Frontal cortex (tissue), 4 donors: ENCODE results near the gene NPPA. TPM values are rescaled to one million over a fixed set of nuclear protein-coding genes. Genes with fewer than 3 reads are reported as not detected.
A peak's percentile ranks its signal among the peaks of the same experiment; 100 is the strongest.

Experiments used
- DNase-seq, 2 donors: peaks; one replicate each; pipeline ENCODE4 v3.0.0; 2012; ENCODE audit warnings: low spot score in 2 of 2
- FAIRE-seq: peaks from 2 replicates; lab custom pipeline; 2012; peaks lifted over from hg19 to GRCh38; lab: Jason Lieb, UNC
- total RNA-seq: library from RNA; depleted of rRNA; stranded (reverse); fragments of >200 nt; gene quantifications from one replicate; pipeline ENCODE4 v1.2.3, GENCODE V29; 2014
- donor health status: control.
- donor health status: control.
- donor health status: control.

NPPA gene
- total RNA-seq, 1 donor from 2014 or later: 3.3 TPM

DNA sequence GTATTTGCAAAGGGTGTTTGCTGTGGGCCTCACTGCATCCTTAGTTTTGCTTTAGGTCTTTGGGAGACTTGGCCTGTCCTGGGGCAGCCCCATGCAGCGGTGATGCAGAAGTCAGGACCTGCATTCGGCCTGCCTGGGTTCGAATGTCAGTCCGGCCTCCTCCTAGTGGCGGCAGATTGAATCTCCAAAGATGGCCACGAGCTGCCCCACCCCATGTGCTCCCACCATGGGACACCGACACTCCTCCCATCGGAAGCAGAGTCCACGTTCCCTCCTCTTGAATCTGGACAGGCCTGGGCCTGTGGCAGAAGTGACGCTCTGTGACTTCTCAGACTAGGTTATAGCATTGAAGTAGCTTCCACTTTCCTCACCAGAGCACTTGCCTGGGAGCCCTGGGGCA is 27.5 kb upstream of the NPPA start:
- DNase-seq (no peak), FAIRE-seq (no peak)

DNA sequence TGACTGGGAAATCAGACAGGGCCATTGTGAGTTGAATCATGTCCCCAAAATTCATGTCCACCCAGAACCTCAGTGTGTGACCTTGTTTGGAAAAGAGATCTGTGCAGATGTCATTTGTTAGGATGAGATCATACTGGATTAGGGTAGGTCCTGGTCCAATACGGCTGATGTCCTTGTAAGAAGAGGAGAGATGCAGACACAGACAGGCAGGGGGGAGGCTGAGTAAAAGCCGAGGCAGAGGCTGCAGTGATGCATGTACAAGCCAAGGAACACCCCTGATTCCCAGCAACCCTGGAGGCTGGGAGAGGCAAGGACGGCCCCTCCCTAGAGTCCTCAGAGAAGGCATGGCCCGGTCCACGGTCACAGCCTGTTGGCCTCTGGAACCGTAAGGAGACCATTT is 27.0 kb upstream of the NPPA start:
- FAIRE-seq (no peak), DNase-seq (no peak)

GRCh38 chr1:11874258-11874562 is 26.6 kb upstream of the NPPA start:
- DNase-seq: no peak

DNA sequence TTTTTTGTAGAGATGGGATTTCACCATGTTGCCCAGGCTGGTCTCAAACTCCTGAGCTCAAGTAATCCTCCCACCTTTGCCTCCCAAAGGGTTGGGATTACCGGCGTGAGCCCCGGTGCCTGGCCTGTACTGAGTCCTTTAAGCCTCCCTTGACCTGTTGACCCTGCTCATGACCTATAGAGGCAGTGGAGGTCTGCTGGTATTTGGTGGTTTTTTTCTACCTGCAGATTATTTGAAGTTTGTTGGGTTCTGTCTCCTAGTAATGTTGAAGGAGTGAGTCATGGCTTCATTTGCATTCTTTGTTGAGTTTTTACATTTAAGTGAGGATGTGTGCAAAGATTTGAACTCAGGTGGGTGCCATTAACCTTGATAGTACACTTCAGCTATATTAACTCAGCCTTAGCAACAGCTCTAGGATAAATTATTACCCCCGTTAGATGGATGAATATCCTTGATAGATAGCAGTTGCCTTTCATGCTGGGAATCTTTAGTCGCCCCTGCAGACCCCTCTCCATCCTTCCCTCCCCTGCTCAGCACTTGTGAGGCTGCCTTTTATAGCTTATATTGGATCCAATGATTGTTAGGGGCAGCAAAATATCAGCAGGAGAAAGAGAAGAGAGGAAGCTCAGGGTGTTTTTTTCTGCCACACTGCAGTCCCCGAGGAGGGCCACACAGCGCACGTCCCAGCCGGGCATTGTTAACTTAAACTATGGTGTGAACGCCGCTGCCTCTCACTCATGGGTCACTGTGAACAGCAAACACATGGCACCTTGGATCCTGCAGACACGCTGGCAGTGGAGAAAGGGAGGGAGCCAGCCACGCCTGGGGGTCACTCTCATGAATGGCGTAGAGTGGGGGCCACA is 26.0 kb upstream of the NPPA start:
- FAIRE-seq (no peak), DNase-seq (no peak)

More at GRCh38 chr1:11874258-11874562, 26.6 kb upstream of the NPPA start:
- no peak for FAIRE-seq

GRCh38 chr1:11872545-11872944 is 25.0 kb upstream of the NPPA start:
- FAIRE-seq (no peak), DNase-seq (no peak)

DNA sequence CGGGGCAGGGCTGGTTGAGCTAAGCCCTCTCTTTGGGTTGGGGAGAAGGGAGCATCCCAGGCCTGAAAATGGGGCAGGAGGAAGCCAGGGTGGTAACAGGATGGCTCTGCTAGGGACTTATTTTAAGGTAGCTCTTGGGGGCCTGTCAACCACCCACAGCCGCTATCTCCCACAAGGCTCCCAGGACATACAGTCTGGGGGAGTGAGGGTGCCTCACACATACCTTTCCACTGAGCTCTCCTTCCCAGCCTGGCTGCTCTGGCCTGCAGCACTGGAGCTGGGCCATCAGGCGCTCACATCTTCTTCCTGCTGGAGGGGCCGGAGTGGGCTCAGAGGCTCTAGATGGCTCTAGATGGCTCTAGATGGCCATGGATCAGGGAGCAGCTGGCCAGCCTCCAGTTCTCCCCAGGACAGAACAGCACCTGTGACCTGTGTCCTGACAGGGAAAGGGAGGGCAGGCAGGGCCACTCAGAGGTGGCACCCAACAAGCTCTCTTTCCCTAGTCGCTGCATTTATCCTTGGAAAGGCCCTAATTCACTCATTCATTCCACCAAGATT is 22.1 kb upstream of the NPPA start:
- DNase-seq (no peak), FAIRE-seq (no peak)

DNA sequence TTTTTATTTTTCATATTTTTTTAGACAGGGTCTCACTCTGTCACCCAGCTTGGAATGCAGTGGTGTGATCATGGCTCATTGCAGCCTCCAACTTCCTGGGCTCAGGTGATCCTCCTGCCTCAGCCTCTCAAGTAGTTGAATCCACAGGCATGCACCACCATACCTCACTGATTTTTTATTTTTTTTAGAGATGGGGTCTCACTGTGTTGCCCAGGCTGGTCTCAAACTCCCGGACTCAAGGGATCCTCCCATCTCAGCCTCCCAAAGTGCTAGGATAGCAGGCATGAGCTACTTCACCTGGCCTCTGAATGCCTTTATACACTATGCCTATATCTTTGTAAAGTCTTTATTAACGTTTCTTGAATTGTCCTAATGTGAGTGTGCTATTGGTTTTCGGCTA is 21.5 kb upstream of the NPPA start:
- no peak for DNase-seq

GRCh38 chr1:11868331-11868980 is 20.9 kb upstream of the NPPA start:
- no peak for DNase-seq
- FAIRE-seq: no peak

More for the DNA sequence above, 21.5 kb upstream of the NPPA start:
- FAIRE-seq: no peak

- FAIRE-seq (no peak), DNase-seq (no peak)
Observed at GRCh38 chr1:11862890-11863289, 15.3 kb upstream of the NPPA start.

DNA sequence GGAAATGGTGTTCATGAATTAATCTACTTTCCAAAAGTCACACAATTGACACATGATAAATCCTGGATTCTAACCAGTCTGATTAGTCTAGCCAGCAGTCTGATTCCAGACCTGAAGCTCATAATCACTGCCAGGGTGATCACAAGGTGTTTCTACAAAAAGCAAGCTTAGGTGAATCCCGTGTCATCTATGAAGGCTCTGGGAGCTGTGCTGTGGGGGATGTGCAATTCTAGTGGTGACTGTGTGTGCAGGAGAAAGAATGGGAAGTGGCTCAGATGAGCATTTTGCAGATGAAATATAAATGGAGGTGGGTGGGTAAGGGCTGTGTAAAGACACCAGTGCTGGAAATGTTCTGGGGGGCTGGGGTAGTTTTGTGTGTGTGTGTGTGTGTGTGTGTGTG is 13.0 kb upstream of the NPPA start:
- no peak for FAIRE-seq
- DNase-seq: no peak

DNA sequence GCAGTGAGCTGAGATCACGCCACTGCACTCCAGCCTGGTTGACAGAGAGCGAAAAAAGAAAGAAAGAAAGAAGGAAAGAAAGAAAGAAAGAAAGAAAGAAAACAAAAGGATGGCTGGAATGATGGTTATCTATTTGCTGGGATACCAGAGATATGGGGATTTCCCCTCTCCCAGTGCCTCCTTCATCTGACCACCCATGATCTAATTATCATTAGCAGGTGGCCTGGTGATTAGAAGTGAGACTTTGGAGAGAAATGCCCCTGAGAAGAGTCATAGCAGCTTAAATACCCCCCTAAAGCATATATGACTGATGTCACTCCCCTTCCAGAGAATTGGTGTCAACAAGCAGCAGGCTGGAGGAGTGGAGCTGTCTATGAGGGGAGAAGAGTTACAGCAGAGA is 12.5 kb upstream of the NPPA start:
- FAIRE-seq (no peak), DNase-seq (no peak)

DNA sequence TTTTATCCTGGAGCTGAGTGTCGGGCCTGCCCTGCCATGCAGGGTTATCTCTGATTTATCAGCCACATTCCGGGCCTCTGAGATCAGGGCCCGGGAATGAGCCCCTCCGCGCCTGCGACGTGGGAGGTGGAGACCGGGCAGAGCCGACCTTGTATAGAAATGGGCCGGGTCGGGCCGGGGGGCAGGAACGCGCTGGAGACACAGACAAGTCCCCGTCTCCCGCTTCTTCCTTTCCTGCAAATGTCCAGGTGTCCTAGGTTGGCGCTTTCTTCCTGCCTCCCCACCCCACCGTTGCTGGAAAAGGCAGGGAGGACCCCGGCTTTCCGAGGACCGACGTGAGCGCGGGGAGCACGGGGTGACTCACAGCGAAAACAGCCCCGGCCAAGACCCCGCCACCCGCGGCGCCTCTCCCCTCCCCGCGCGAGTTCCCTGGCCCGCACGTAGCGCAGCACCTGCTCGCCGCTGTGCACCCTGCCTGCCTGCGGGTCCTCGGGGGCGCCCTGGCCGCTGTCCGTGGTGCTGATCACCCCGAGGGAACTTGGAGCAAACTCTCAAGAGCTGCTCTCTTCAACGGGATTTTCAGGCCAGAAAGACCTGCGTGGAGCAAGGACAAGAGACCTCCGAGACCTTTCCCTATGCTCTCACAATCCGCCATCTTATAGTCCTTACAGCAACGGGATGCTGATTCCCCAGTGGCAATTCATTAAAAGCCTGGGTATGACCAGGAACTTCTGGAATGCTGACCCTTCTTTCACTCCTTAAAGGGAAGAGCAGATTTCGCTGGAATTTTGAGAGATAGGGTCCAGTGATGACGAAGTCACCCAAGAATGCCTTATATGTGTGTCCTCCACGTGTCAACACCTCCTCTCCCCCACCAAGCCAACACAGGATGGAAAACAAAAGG is 11.6 kb upstream of the NPPA start:
- FAIRE-seq: no peak
- peak; percentile 31 to 59 for DNase-seq

DNA sequence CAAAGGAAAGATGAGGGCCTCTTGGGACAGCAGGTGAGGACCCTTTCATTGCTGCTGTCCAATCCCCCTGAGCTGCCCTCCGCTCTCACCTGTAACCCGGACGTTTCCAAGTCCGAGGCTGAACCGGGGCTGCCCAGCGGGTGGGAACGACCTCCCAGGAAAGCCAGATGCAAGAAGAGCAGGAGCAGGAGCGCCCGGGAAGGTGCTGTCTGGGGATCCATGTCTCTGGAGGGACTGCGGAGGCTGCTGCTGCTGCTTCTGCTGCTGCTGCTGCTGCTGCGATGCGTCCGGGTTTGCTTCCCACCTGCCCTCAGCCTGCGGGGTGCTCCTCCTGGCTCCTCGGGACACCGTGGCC is 11.0 kb upstream of the NPPA start, which contains the start of gene NPPB:
Gene NPPB, minus strand, starts transcription at position 333 of the 355 bp plus-strand sequence. Its CDS starts 112 bp downstream, at position 221.
- no peak for FAIRE-seq
- no peak for DNase-seq

- FAIRE-seq: no peak
- no peak for DNase-seq
Observed at GRCh38 chr1:11858158-11858557, 10.6 kb upstream of the NPPA start.

- FAIRE-seq (no peak), DNase-seq (no peak)
Observed at GRCh38 chr1:11857164-11857851, 9.7 kb upstream of the NPPA start.

DNA sequence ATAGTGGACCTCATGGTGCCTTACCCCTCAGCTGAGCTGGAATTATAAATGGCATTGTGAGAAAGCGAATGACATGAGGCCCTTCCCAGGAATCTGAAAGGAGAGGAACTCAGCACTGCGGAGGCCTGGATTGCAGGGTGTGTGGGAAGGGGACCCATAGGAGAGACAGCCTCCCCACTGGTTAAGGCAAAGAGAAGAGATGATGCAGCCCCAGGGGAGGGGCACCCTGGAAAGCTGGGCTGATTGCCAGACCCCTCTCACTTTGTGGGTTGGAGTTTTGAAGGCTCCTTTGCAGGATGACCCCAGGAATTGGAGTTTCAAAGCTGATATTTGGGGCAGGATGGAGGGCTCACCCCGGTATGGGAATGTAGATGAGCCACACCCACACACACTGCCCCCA is 9.1 kb upstream of the NPPA start:
- FAIRE-seq: no peak
- DNase-seq: no peak

- FAIRE-seq: no peak
Observed at GRCh38 chr1:11855430-11855829, 7.8 kb upstream of the NPPA start.

DNA sequence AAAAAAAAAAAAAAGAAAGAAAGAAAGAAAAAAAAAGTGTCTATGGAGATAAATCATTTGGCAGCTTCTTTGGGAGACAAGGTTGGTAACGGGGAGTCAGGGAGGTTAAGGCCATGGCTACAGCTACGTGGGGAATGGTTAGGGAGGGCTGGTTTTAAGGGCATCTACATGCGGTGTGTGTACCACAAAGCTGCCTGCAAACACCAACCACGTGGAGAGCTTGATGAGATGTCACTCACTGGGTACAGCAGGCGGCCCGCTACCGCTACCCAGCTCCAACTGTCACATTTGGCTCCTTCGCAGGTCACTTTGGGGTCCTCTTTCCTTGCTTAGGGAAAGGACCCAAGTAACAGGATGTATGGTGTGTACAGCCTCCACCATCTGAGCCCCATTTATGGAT is 6.9 kb upstream of the NPPA start:
- FAIRE-seq (no peak), DNase-seq (no peak)

More at GRCh38 chr1:11855430-11855829, 7.8 kb upstream of the NPPA start:
- no peak for DNase-seq

- no peak for FAIRE-seq
Observed at GRCh38 chr1:11851180-11851579, 3.6 kb upstream of the NPPA start.

DNA sequence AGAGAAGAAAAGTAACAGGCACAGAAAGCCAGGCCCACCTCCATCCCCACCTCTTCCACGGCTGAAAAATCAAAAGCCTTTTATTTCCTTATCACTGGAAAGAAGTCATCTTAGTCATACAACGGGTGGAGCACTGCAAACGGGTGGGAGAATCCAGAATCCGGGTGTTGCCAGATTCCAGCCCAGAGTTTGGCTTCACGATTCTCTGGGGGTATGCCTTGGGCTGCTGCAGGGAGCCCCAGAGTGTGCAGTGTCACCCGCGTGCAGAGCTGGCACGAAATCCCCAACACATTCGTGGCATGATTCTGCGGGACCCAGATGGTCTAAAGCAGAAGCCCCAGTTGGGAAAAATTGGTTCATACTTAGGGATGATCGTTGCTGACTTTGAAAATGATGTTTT is 2.6 kb upstream of the NPPA start:
- DNase-seq: no peak
- no peak for FAIRE-seq

More at GRCh38 chr1:11851180-11851579, 3.6 kb upstream of the NPPA start:
- no peak for DNase-seq
